ENCODE data around the gene NEDD4L. TPM values are rescaled to one million over a fixed set of nuclear protein-coding genes. Genes with fewer than 3 reads are reported as not detected.

Gene NEDD4L
- total RNA-seq, 4 donors from 2014 or later: 16.2 to 63.0 (median 30.4) TPM

DNA sequence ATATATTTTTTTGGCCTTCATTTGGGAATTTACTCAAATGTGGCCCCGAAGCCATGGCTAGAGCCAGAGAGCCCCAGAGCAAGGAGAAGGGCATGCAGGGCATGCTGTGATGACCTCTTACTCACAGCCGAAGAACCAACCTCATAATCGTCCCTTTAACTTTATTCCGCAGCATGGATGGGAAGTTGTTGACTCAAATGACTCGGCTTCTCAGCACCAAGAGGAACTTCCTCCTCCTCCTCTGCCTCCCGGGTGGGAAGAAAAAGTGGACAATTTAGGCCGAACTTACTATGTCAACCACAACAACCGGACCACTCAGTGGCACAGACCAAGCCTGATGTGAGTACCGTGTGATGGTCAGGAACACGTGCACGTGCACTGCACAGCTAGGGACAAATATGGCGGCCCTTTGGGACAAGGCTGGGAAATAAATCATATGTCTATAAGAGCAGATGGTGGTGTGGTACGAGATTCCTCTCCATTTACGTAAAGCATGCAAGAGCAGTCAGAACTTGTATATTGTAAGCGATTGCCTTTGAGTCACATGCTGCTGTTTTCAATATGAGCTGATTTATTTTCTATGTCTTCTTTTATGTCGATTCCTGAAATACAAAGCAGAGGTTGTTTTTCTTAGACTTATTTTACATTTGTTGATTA is 280.9 kb downstream of the NEDD4L start:
- DNase-seq (ENCODE audit: low spot score): no peak
- TF ChIP-seq, protein P1, sequence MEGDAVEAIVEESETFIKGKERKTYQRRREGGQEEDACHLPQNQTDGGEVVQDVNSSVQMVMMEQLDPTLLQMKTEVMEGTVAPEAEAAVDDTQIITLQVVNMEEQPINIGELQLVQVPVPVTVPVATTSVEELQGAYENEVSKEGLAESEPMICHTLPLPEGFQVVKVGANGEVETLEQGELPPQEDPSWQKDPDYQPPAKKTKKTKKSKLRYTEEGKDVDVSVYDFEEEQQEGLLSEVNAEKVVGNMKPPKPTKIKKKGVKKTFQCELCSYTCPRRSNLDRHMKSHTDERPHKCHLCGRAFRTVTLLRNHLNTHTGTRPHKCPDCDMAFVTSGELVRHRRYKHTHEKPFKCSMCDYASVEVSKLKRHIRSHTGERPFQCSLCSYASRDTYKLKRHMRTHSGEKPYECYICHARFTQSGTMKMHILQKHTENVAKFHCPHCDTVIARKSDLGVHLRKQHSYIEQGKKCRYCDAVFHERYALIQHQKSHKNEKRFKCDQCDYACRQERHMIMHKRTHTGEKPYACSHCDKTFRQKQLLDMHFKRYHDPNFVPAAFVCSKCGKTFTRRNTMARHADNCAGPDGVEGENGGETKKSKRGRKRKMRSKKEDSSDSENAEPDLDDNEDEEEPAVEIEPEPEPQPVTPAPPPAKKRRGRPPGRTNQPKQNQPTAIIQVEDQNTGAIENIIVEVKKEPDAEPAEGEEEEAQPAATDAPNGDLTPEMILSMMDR (IDR thresholded peaks at IDR 0.05): no peak
- no peak for ATAC-seq (ENCODE audit: low FRiP score)

DNA sequence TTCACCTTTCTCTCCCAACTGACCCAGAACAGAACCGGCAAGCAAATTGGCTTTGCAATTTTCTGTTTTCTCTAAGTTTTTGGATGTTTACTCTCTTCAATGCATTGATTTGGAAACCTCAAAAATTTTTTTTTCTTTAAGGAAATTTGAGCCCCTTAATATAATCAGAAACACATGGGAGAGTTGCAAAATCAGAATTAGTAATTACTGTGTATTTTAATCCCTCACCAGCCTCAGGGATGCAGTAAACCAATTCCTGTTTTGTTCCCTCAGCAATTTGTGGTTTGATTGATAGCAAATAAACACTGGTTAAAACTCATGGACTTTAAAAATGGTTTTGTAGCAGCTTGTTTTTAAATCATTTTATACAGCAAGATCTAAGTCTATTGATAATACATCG is 281.5 kb downstream of the NEDD4L start:
- ATAC-seq (ENCODE audit: low FRiP score) (no peak), DNase-seq (ENCODE audit: low spot score) (no peak)
- TF ChIP-seq, protein P1 (IDR thresholded peaks at IDR 0.05): no peak

DNA sequence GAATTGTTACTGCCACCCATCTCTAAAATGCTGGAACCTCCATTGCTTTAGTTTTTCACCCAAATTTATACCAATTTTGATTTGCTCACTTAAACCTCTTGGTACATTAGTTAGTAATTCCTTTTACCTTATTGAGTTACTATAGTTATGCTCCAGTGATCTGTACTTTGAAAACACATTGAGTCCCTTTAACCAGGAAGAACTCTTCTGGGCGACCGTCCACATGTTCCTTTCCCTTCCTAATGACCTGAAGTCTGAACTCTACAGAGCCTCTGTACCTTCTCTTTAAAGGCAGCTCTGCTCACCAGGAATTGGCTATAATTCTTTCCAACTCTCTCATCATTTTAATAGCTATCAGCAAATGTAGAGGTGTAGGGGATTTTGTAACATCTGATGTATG is 290.0 kb downstream of the NEDD4L start:
- TF ChIP-seq, protein P1 (IDR thresholded peaks at IDR 0.05): no peak
- DNase-seq (ENCODE audit: low spot score) (no peak), ATAC-seq (ENCODE audit: low FRiP score) (no peak)

DNA sequence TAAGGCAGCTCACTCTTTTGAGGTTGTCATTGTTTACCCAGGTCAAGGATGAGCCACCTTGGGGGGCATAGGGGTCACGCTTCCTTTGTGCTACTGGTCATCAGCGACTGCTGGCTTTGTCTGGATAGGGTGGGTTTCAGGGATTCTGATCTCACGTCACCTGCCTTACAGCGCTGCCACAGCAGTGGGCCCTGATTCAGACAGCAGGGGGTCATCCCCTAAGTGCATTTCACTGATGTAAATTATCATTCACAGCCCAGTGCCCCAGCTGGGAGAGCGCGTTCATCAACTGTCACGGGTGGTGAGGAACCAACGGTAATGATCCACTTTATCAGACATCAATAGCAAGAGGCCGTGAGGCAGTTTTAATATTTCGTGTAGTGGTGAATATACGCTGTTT is 291.2 kb downstream of the NEDD4L start:
- TF ChIP-seq, protein P1 (IDR thresholded peaks at IDR 0.05): no peak
- no peak for DNase-seq (ENCODE audit: low spot score)
- no peak for ATAC-seq (ENCODE audit: low FRiP score)

DNA sequence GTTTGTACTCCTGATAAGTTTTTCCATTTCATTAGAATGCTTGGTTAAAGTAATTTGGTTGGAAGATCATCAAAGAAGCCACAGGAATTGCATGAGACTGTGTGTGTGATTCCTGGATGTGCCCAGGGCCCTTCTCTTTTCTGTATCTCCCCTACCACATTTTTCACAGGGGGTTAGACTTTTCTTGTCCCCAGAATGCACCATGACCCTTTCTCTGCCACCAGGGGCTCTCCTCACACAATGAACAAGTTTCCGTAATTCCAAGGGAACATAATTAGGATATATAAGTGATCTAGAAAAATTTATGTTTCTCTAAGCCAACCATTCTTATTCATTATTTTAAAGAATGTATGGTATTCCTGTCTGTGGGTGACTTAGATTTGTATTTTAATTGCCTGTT is 291.8 kb downstream of the NEDD4L start:
- no peak for DNase-seq (ENCODE audit: low spot score)
- no peak for ATAC-seq (ENCODE audit: low FRiP score)
- TF ChIP-seq, protein P1 (IDR thresholded peaks at IDR 0.05): no peak

DNA sequence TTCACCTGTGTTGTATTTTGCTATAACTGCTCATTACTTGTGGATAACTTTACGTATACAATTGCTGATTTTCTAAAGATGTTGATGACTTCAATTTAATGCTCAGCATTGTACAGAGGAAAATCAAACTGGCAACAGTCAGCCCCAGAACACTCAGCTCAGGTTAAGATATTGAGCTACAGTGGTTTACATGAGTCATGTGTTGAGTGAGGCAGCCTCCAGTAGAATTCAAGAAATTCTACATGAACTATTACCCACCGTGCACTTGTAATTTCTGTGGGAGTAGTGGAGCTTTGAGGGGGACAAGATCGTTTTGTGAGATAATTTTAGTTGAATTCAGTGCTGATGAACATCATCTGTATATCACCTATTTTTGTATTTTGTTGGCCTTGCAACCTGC is 292.6 kb downstream of the NEDD4L start:
- ATAC-seq (ENCODE audit: low FRiP score): no peak
- TF ChIP-seq, protein P1 (IDR thresholded peaks at IDR 0.05): no peak
- no peak for DNase-seq (ENCODE audit: low spot score)

DNA sequence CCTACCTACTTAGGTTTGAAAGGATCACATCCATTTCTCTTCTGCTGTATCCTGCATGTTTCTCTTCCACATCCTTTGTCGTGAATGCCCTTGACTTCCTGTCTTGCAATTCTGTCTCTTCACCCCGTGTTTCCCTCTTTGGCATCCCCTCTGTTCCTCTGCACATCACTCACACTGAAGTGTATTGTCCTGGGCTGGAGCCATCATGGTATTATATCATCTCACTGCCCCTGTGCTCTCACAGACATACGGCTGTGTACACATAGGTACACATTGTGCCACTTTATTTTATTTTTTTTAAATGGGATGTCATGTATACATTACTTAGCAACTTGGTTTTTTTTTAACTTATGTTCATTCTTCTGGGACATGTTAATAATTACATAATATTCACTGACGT is 293.3 kb downstream of the NEDD4L start:
- ATAC-seq (ENCODE audit: low FRiP score): no peak
- TF ChIP-seq, protein P1 (IDR thresholded peaks at IDR 0.05): no peak
- no peak for DNase-seq (ENCODE audit: low spot score)
